Measurements from ENCODE around the gene LRCH1.

Gene LRCH1

DNA sequence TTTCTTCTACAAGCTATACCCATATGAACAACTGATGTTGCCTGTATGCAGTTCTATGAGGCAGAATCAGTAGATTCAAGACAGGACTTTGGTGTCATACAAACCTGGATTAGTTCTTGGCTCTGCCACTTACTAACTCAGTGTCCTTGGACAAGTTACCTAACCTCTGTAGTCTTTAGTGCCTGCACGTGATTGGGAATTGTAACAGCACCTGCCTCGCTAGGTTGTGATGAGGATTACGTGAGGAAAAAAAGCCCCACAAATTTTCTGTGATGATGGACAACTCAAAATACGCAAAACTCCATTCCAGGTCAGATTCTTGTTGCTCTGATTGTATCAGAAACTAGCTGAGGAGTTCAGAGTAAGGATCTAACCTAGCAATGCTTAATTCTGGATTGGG is 89.3 kb downstream of the LRCH1 start:
- no peak for DNase-seq (ENCODE audit: low spot score)
- H3K4me3 Mint-ChIP-seq, result no peak overlapping the region
- no peak overlapping the region for H3K27ac Mint-ChIP-seq
- no peaks in the 10 kb centered on the region for H3K36me3 Mint-ChIP-seq (ENCODE audit: low read depth)
- H3K27me3 Mint-ChIP-seq (ENCODE audit: low read depth), result no peaks in the 10 kb centered on the region
- peaks cover 15% of the 10 kb centered on the region for H3K4me1 Mint-ChIP-seq (ENCODE audit: low read depth)
- H3K9me3 Mint-ChIP-seq, result no peaks in the 10 kb centered on the region

DNA sequence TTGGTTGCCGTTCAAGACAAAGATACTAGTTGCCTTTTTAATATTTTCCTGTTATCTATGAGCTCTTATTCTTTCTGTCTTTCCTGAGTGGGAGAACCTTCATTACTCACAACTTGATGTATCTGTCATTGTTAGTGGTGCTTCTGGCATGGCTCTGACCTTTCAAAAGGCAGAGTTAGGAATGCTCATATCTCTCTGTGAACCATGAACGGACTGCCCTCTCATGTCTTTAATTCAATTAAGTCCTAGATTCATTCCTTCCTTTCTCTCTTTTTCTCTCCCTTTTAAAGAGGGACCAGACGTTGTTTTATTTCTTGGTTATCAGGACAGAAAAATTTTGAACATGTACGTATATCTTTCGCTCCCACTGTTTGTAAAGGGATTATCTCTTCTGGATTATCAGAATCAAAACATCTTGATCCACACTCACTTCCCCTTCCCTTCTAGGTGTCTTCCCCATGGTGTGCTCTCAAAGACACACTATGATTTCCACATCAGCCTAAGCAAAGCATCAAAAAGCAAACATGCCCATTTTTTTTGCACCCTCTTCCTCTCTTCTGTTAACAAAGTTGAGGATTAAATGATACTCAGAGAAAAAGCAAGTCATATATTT is 90.3 kb downstream of the LRCH1 start:
- DNase-seq (ENCODE audit: low spot score), result no peak
- no peak overlapping the region for H3K4me3 Mint-ChIP-seq
- H3K4me1 Mint-ChIP-seq (ENCODE audit: low read depth), result peaks cover 22% of the 10 kb centered on the region
- no peaks in the 10 kb centered on the region for H3K27me3 Mint-ChIP-seq (ENCODE audit: low read depth)
- no peak overlapping the region for H3K27ac Mint-ChIP-seq
- no peaks in the 10 kb centered on the region for H3K36me3 Mint-ChIP-seq (ENCODE audit: low read depth)
- no peaks in the 10 kb centered on the region for H3K9me3 Mint-ChIP-seq

DNA sequence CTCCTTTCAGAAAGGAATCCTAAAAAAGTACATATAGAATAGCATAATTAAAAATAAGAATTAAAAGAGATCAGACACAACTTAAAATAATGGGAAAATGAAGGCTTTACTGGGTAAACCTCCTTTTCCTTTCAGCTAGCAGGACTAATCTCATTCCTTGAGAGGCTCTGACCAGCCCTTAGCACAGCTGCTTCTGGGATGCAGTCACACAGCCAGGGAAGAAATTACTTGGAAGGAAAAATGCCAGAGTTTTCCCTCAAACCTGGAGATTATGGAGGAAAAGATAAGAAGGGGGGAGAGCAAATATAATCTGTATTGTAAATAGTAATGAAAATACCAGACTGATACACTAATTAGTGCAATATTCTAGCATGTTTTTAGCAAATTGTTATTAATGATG is 91.8 kb downstream of the LRCH1 start:
- H3K9me3 Mint-ChIP-seq, result no peaks in the 10 kb centered on the region
- H3K36me3 Mint-ChIP-seq (ENCODE audit: low read depth), result no peaks in the 10 kb centered on the region
- DNase-seq (ENCODE audit: low spot score), result no peak
- H3K4me1 Mint-ChIP-seq (ENCODE audit: low read depth), result peaks cover 21% of the 10 kb centered on the region
- H3K27ac Mint-ChIP-seq, result no peak overlapping the region
- H3K27me3 Mint-ChIP-seq (ENCODE audit: low read depth), result no peaks in the 10 kb centered on the region
- no peak overlapping the region for H3K4me3 Mint-ChIP-seq

- no peak for DNase-seq (ENCODE audit: low spot score)
- Mint-ChIP-seq H3K36me3 (ENCODE audit: low read depth) (peaks cover 6% of the 10 kb centered on the region), H3K4me3 (no peak overlapping the region), H3K27ac (no peak overlapping the region), H3K27me3 (ENCODE audit: low read depth) (no peaks in the 10 kb centered on the region), H3K9me3 (no peaks in the 10 kb centered on the region), H3K4me1 (ENCODE audit: low read depth) (peaks cover 25% of the 10 kb centered on the region)
These were observed 94.6 kb downstream of the LRCH1 start for GRCh38 chr13:46647512-46648065.

DNA sequence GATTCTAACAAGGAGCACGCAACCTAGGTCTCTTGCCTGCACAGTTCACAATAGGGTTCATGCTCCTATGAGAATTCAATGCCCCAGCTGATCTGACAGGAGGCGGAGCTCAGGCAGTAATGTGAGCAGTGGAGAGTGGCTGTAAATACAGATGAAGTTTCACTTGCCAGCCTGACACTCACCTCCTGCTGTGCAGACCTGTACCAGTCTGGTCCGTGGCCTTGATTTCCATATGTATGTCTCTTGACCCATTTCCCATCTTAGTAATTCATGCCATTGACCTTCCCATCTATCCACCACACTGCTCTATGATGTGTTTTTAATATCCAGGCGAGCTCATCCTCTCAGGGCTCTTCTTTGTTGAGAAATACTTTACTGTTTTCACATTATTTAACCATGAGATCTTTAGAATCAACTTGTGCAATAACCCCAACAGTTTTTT is 95.2 kb downstream of the LRCH1 start:
- H3K36me3 Mint-ChIP-seq (ENCODE audit: low read depth), result peaks cover 8% of the 10 kb centered on the region
- H3K9me3 Mint-ChIP-seq, result no peaks in the 10 kb centered on the region
- no peak overlapping the region for H3K4me3 Mint-ChIP-seq
- DNase-seq (ENCODE audit: low spot score), result no peak
- peaks cover 25% of the 10 kb centered on the region for H3K4me1 Mint-ChIP-seq (ENCODE audit: low read depth)
- no peak overlapping the region for H3K27ac Mint-ChIP-seq
- no peaks in the 10 kb centered on the region for H3K27me3 Mint-ChIP-seq (ENCODE audit: low read depth)

DNA sequence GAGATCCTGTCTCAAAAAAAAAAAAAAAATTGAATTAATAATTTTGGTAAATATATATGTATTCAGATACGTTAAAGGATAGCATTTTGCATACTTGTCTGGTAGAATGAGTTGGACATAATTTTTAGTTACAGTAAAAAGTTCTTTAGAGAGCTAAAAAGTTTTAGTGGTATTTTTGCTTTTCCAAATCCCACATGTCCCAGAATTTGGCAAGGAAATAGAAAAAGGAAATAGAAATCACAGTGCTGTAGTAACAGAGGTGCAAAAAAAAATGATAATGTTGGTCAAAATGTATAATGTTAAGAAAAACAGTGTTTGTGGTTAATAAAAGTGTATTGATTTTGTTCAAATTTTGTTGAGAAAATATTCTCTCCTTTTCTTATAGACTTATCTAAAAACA is 96.8 kb downstream of the LRCH1 start:
- Mint-ChIP-seq H3K9me3 (no peaks in the 10 kb centered on the region), H3K4me1 (ENCODE audit: low read depth) (peaks cover 29% of the 10 kb centered on the region), H3K27me3 (ENCODE audit: low read depth) (no peaks in the 10 kb centered on the region), H3K4me3 (no peak overlapping the region), H3K27ac (no peak overlapping the region), H3K36me3 (ENCODE audit: low read depth) (peaks cover 8% of the 10 kb centered on the region)
- DNase-seq (ENCODE audit: low spot score), result no peak

DNA sequence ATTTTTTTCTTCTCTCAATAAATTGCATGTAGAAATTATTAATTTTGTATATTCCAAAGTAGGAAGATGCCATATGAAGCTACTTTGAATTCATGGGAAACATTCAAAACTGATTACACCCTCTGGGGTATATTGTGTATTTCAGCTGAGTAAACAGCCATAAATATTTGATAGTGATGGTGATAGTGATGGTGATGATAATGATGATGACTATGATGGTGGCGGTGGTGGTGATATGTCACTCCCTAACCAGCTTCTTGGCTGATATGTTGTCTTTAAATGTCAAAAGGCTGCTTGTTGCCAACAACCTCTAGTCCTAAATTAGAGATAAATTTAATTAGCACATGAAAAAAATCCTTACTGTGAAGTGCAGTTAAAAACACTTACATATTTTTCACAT is 102.0 kb downstream of the LRCH1 start:
- Mint-ChIP-seq H3K9me3 (no peaks in the 10 kb centered on the region), H3K27me3 (ENCODE audit: low read depth) (no peaks in the 10 kb centered on the region), H3K27ac (no peak overlapping the region), H3K4me3 (no peak overlapping the region), H3K4me1 (ENCODE audit: low read depth) (peaks cover 39% of the 10 kb centered on the region), H3K36me3 (ENCODE audit: low read depth) (peaks cover 9% of the 10 kb centered on the region)
- no peak for DNase-seq (ENCODE audit: low spot score)

DNA sequence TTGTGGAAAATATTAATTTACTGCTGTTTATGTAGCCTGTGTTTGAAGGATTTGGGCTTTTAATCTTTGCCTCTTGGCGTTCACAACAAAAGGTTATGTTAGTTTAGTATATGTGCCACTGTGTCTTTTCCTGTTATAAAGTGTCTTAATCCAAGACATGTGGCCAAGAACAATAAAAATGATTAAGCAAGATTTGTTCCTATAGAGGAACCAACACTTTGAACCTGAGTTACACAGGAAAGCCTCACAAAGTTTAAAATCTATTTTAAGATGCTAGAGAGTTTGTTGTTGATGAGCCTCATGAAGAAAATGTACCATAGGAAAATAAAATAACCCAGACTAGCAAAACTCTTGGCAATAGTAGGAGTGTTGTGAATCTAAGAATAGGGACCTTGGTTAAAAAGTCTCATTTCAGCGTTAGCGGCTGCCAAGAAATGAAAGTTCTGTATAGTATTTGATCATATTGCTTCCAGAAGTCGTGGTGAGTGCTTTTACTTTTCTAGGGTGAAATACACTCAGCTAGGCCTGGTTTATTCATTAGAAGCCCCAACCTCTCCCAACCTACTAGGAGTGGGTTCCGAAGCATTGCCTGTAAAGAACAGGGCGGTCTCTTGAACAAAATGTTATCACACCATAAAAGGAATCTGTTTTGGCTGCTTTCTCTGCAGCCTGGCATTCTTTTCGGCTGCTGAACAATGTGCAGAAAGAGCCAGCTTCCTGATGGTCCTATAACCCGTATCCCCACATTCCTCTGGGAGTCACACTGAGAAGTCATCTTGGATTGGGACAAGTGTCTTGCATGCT is 102.6 kb downstream of the LRCH1 start:
- Mint-ChIP-seq H3K9me3 (no peaks in the 10 kb centered on the region), H3K27ac (peak overlapping the region; percentile 55), H3K36me3 (ENCODE audit: low read depth) (peaks cover 9% of the 10 kb centered on the region), H3K27me3 (ENCODE audit: low read depth) (no peaks in the 10 kb centered on the region), H3K4me1 (ENCODE audit: low read depth) (peaks cover 34% of the 10 kb centered on the region), H3K4me3 (peak overlapping the region; percentile 32)
- DNase-seq (ENCODE audit: low spot score), result no peak

DNA sequence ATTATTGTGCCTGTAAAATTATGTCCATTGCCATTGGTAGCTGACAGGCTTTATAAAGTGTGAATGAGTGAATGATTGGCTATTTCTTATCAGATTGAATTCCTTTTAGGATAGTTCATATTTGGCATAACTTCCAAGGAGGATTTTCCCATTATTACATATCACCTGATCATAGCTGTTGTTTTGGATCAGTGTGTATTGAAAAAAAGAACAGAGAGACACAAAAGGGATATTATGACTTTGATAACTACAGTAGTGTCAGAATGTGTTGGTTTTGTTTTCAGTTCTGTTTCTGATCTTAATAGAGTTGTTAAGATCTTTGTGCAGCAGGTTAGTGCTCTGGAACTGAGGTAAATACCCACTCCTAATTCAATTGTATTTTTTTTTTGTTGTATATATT is 103.8 kb downstream of the LRCH1 start:
- peaks cover 29% of the 10 kb centered on the region for H3K4me1 Mint-ChIP-seq (ENCODE audit: low read depth)
- H3K4me3 Mint-ChIP-seq, result peak overlapping the region; percentile 27
- H3K27me3 Mint-ChIP-seq (ENCODE audit: low read depth), result no peaks in the 10 kb centered on the region
- H3K27ac Mint-ChIP-seq, result peak overlapping the region; percentile 28
- DNase-seq (ENCODE audit: low spot score), result no peak
- H3K36me3 Mint-ChIP-seq (ENCODE audit: low read depth), result peaks cover 7% of the 10 kb centered on the region
- H3K9me3 Mint-ChIP-seq, result no peaks in the 10 kb centered on the region

DNA sequence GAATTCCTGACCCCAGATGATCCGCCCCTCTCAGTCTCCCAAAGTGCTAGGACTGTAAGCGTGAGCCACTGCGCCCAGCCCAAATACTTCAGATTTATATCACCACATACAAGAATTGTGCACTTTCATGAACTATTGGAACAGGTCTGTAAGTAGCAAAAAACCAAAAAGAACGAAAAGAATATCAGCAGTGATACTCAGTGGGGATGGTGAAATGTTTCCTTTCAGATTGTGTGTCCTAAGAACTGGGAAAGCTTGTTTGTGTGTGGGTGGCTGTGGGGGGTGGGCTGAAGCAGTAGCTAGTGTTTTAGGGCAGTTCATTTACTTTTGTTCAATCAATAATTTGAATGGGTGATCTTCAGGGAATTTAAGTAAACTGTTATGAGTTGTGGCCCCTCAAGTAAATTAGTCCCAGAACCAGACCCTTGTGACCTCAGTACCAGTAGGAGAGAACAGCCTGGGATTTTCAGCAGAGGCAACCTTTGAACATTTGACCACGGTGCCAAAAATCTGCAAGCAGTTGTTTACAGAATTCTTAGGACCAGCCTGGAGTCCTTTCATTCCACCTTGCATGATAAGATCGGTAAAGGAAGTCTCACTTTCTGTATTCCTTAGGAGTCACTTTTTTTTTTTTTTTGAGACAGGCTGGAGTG is 106.6 kb downstream of the LRCH1 start:
- Mint-ChIP-seq H3K27ac (no peak overlapping the region), H3K4me1 (ENCODE audit: low read depth) (peaks cover 29% of the 10 kb centered on the region), H3K27me3 (ENCODE audit: low read depth) (no peaks in the 10 kb centered on the region), H3K9me3 (no peaks in the 10 kb centered on the region), H3K4me3 (no peak overlapping the region), H3K36me3 (ENCODE audit: low read depth) (peaks cover 1% of the 10 kb centered on the region)
- DNase-seq (ENCODE audit: low spot score), result no peak

GRCh38 chr13:46660416-46660815 is 107.4 kb downstream of the LRCH1 start:
- DNase-seq (ENCODE audit: low spot score), result no peak
- no peaks in the 10 kb centered on the region for H3K27me3 Mint-ChIP-seq (ENCODE audit: low read depth)
- H3K36me3 Mint-ChIP-seq (ENCODE audit: low read depth), result peaks cover 1% of the 10 kb centered on the region
- peaks cover 30% of the 10 kb centered on the region for H3K4me1 Mint-ChIP-seq (ENCODE audit: low read depth)
- no peak overlapping the region for H3K27ac Mint-ChIP-seq
- no peaks in the 10 kb centered on the region for H3K9me3 Mint-ChIP-seq
- no peak overlapping the region for H3K4me3 Mint-ChIP-seq

GRCh38 chr13:46660857-46661256 is 107.9 kb downstream of the LRCH1 start:
- no peak for DNase-seq (ENCODE audit: low spot score)
- Mint-ChIP-seq H3K4me3 (no peak overlapping the region), H3K36me3 (ENCODE audit: low read depth) (peaks cover 1% of the 10 kb centered on the region), H3K27me3 (ENCODE audit: low read depth) (no peaks in the 10 kb centered on the region), H3K9me3 (no peaks in the 10 kb centered on the region), H3K4me1 (ENCODE audit: low read depth) (peaks cover 30% of the 10 kb centered on the region), H3K27ac (no peak overlapping the region)

GRCh38 chr13:46662690-46663089 is 109.7 kb downstream of the LRCH1 start:
- Mint-ChIP-seq H3K4me1 (ENCODE audit: low read depth) (peaks cover 31% of the 10 kb centered on the region), H3K9me3 (no peaks in the 10 kb centered on the region), H3K27me3 (ENCODE audit: low read depth) (no peaks in the 10 kb centered on the region), H3K4me3 (no peak overlapping the region), H3K36me3 (ENCODE audit: low read depth) (peaks cover 1% of the 10 kb centered on the region), H3K27ac (no peak overlapping the region)
- DNase-seq (ENCODE audit: low spot score), result no peak
